Thyroid gland (tissue), 4 donors: ENCODE data around the gene CERKL.

Experiments
- CTCF ChIP-seq, 6 experiments: fragments of 200-600 bp in 3 of 6; fragments of 450-650 bp in 3 of 6; sonication (generic) in 3 of 6; IDR thresholded peaks; one replicate each; pipeline ENCODE4 v1.5.1; 2016 to 2019; ENCODE audit warnings: antibody characterized with exemption in 6 of 6, mild to moderate bottlenecking in 2 of 6, inconsistent platforms in 1 of 6, moderate library complexity in 1 of 6
- POLR2A ChIP-seq, 2 donors: fragments of 450-650 bp; IDR thresholded peaks; one replicate each; pipeline ENCODE4 v1.6.1; 2017; ENCODE audit warnings: antibody characterized with exemption in 2 of 2, mild to moderate bottlenecking in 2 of 2, moderate library complexity in 1 of 2

GRCh38 chr2:181660181-181660580 is 3.3 kb upstream of the CERKL start:
- TF ChIP-seq CTCF (IDR thresholded peaks at IDR 0.05) (no peak), POLR2A (IDR thresholded peaks at IDR 0.05) (no peak)
